Measurements from ENCODE around the gene ZNF76. TPM values are rescaled to one million over a fixed set of nuclear protein-coding genes. Genes with fewer than 3 reads are reported as not detected.

Gene ZNF76
- total RNA-seq, 1 donor from 2014 or later = 31.3 TPM

GRCh38 chr6:35267897-35268296, 8.4 kb downstream of the ZNF76 start:
- DNase-seq (no peak), ATAC-seq (no peak)
- intact Hi-C loops (cut with DNase I) = no loop called here
- Histone ChIP-seq H3K9me3 (no peaks in the 10 kb centered on the region), H3K4me1 (peaks cover 13% of the 10 kb centered on the region), H3K27ac (no peak overlapping the region), H3K4me3 (no peak overlapping the region), H3K36me3 (no peaks in the 10 kb centered on the region), H3K27me3 (no peaks in the 10 kb centered on the region)
- no peak for TF ChIP-seq CTCF (IDR thresholded peaks at IDR 0.05)

- Histone ChIP-seq H3K4me1 (peaks cover 11% of the 10 kb centered on the region), H3K36me3 (no peaks in the 10 kb centered on the region), H3K27ac (no peak overlapping the region), H3K4me3 (no peak overlapping the region), H3K27me3 (no peaks in the 10 kb centered on the region), H3K9me3 (no peaks in the 10 kb centered on the region)
- ATAC-seq = no peak
- no peak for DNase-seq
- intact Hi-C loops (cut with DNase I) = no loop called here
- no peak for TF ChIP-seq CTCF (IDR thresholded peaks at IDR 0.05)
Observed at GRCh38 chr6:35272005-35272404, 12.5 kb downstream of the ZNF76 start.

DNA sequence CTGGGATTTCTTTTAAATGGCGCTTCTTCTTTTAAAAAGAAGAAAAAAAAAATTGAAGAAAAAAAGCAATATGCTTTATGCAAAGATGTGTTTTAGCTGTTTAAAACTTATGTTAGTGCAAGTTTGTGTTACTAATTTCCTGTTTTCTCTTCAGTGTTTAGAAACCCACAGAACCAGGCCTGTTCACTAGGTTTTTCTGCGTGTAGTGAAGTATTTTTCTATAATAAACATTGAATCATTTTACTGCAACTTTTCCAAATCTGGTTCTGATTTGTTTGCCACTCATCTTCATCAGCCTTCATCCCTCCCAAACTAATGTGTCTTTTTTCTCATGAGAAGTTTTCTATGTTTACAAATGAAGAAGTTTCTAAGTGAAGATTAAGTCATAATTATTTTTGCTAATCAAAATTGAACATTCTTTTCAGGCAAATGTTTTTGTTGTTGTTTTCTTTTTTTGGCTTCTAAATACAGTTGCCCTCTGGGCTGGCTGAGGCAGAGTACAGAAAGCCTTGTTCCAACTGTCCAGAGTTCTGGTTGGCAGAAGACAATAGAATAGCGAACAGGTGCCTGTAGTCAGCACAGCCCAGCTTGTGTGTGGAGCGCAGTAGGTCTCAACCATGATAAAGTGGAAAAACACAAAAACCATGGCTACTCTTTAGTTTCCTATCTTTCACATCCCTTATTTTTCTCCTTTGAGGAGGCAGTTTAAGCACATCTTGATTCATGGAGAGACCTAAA, 14.5 kb downstream of the ZNF76 start:
- ATAC-seq (no peak), DNase-seq (no peak)
- no peaks in the 10 kb centered on the region for H3K27me3 ChIP-seq
- TF ChIP-seq CTCF (IDR thresholded peaks at IDR 0.05) = no peak
- H3K4me1 ChIP-seq = peaks cover 11% of the 10 kb centered on the region
- no peak overlapping the region for H3K27ac ChIP-seq
- intact Hi-C loops (cut with DNase I) = no loop called here
- H3K4me3 ChIP-seq = no peak overlapping the region
- no peaks in the 10 kb centered on the region for H3K9me3 ChIP-seq
- no peaks in the 10 kb centered on the region for H3K36me3 ChIP-seq

GRCh38 chr6:35275744-35276260, 16.3 kb downstream of the ZNF76 start:
- peaks cover 11% of the 10 kb centered on the region for H3K4me1 ChIP-seq
- H3K36me3 ChIP-seq = peaks cover under 1% of the 10 kb centered on the region
- TF ChIP-seq CTCF (IDR thresholded peaks at IDR 0.05) = no peak
- no peak overlapping the region for H3K27ac ChIP-seq
- no peak for DNase-seq
- H3K9me3 ChIP-seq = no peaks in the 10 kb centered on the region
- no peaks in the 10 kb centered on the region for H3K27me3 ChIP-seq
- no peak overlapping the region for H3K4me3 ChIP-seq
- intact Hi-C loops (cut with DNase I) = no loop called here
- no peak for ATAC-seq

- no peak for TF ChIP-seq CTCF (IDR thresholded peaks at IDR 0.05)
- Histone ChIP-seq H3K27ac (no peak overlapping the region), H3K36me3 (peaks cover 29% of the 10 kb centered on the region), H3K4me3 (no peak overlapping the region), H3K4me1 (peaks cover 11% of the 10 kb centered on the region), H3K27me3 (no peaks in the 10 kb centered on the region), H3K9me3 (no peaks in the 10 kb centered on the region)
- intact Hi-C loops (cut with DNase I) = no loop called here
- DNase-seq (no peak), ATAC-seq (no peak)
Observed at GRCh38 chr6:35278708-35279107, 19.2 kb downstream of the ZNF76 start.
